ENCODE data around the gene IGF1. TPM values are rescaled to one million over a fixed set of nuclear protein-coding genes. Genes with fewer than 3 reads are reported as not detected.

IGF1 gene
- total and polyA plus RNA-seq, 4 donors: 5.0 to 60.7 (median 10.5) TPM

DNA sequence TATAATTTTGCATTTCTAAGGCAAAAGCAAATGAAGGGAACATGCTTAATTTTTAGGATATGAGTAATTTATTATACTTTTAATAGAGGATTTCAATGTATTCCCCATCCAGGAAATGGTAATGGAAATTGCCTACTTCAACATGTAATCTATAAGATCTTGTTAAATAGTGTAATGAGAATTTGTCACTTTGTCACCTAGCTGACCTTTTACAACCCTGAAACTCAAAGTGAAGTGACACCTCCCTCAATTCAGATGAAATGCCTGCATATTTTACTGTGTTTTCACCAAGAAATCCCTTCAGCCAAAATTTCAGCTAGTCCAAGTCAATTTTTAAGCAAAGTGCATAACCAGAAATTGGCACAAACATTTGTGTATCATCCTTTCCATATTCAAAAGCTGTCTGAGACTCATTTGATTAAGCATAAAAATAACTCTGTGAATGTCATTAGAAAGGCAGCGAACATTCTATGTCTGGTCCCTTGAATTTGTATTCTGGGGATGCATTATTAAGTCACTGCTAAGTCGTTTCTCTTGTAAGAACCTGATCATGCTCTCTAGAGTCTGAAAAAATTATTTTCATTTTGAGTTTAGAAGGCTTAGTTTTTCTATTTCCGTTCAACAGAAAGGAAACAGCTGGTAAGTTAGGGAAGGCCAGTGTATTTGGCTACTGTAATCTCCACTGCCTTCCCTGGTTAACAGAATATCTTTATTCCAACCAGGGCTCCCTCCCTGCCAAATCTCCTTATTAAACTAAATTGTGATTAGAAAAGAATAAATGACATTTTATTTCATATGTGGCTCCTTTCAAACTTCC, 100.8 kb downstream of the IGF1 start:
- peaks cover 0 to 3% (median under 1%) of the 10 kb centered on the region in 4 donors for H3K9me3 ChIP-seq (ENCODE audit: control insufficient read depth in 4 of 4, insufficient read depth in 3 of 4, low read length in 3 of 4)
- ATAC-seq (ENCODE audit: insufficient read depth, low FRiP score): no peak
- TF ChIP-seq, protein P1, sequence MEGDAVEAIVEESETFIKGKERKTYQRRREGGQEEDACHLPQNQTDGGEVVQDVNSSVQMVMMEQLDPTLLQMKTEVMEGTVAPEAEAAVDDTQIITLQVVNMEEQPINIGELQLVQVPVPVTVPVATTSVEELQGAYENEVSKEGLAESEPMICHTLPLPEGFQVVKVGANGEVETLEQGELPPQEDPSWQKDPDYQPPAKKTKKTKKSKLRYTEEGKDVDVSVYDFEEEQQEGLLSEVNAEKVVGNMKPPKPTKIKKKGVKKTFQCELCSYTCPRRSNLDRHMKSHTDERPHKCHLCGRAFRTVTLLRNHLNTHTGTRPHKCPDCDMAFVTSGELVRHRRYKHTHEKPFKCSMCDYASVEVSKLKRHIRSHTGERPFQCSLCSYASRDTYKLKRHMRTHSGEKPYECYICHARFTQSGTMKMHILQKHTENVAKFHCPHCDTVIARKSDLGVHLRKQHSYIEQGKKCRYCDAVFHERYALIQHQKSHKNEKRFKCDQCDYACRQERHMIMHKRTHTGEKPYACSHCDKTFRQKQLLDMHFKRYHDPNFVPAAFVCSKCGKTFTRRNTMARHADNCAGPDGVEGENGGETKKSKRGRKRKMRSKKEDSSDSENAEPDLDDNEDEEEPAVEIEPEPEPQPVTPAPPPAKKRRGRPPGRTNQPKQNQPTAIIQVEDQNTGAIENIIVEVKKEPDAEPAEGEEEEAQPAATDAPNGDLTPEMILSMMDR (IDR thresholded peaks at IDR 0.05; ENCODE audit: control extremely low read depth, extremely low read depth): no peak
- no peak overlapping the region for H3K4me3 ChIP-seq
- peak in 1 of 3 donors; percentile 29 for DNase-seq
- 49 to 54% methylated on average over 3 of the region's 3 CpGs for WGBS, 2 donors
- no peaks in the 10 kb centered on the region for H3K36me3 ChIP-seq (ENCODE audit: control insufficient read depth in 4 of 4, insufficient read depth in 4 of 4, low read length in 4 of 4)
- H3K4me1 ChIP-seq (ENCODE audit: control insufficient read depth in 5 of 5, insufficient read depth in 5 of 5, low read length in 5 of 5): no peaks in the 10 kb centered on the region
- no peak overlapping the region for H3K9ac ChIP-seq (ENCODE audit: insufficient read depth in 1 of 2, low read length in 2 of 2)
- H3K27ac ChIP-seq (ENCODE audit: low read depth in 1 of 2, low read length in 1 of 2): no peak overlapping the region
- no peaks in the 10 kb centered on the region for H3K27me3 ChIP-seq (ENCODE audit: control insufficient read depth in 3 of 3, insufficient read depth in 3 of 3, low read length in 2 of 3)

DNA sequence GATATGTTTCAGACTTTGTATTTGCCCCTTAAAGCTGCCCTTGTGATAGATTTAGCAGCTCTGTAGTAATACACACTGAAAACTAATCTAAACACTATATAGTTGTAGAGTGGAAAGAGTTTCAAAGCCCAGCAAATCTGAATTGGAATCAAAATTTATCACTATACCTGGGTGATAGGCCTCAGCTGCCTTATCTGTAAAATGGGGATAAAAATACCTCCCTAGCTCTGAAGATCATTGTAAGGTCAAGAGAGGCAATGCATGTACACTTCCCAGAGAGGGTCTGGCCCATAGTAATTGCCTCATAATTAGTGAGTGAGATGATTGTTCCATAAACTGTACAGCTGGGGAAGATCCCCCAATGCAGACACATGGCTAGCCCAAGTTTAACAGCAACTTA, 103.6 kb downstream of the IGF1 start:
- Histone ChIP-seq H3K27me3 (ENCODE audit: control insufficient read depth in 3 of 3, insufficient read depth in 3 of 3, low read length in 2 of 3) (no peaks in the 10 kb centered on the region), H3K36me3 (ENCODE audit: control insufficient read depth in 4 of 4, insufficient read depth in 4 of 4, low read length in 4 of 4) (no peaks in the 10 kb centered on the region), H3K4me3 (no peak overlapping the region), H3K4me1 (ENCODE audit: control insufficient read depth in 5 of 5, insufficient read depth in 5 of 5, low read length in 5 of 5) (no peaks in the 10 kb centered on the region), H3K27ac (ENCODE audit: low read depth in 1 of 2, low read length in 1 of 2) (no peak overlapping the region), H3K9me3 (ENCODE audit: control insufficient read depth in 4 of 4, insufficient read depth in 3 of 4, low read length in 3 of 4) (no peaks in the 10 kb centered on the region), H3K9ac (ENCODE audit: insufficient read depth in 1 of 2, low read length in 2 of 2) (no peak overlapping the region)
- ATAC-seq (ENCODE audit: insufficient read depth, low FRiP score) (no peak), DNase-seq (no peak)
- TF ChIP-seq, protein P1 (IDR thresholded peaks at IDR 0.05; ENCODE audit: control extremely low read depth, extremely low read depth): no peak

DNA sequence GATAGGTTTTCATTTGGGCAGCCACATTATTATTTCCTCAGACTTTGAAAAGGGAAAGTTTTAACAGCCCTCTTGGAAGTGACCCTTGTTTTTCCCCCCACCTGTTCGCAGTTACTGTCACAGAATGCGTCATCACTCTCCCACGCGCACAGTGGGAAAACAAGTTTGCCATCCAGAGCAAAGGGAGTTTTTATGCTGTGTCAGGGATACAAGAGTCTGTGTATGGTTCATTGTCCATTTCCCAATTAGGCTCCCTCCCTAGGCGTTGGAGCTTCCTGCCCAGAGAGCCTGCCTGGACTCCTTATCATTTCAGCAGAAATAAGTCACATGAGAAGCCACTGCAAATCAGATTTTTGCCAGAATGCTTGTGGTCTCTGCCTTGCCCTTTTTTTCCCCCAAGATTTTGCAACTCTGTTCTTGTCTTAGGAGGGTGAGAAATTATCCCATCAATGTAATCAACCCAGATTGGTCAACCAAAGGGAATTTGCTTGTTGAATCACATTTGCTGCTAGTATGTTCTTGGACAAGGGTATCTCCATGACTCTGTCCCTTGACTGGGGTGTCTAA, 104.1 kb downstream of the IGF1 start:
- 86 to 89% methylated on average over 5 of the region's 5 CpGs for WGBS, 2 donors
- DNase-seq: no peak
- no peaks in the 10 kb centered on the region for H3K36me3 ChIP-seq (ENCODE audit: control insufficient read depth in 4 of 4, insufficient read depth in 4 of 4, low read length in 4 of 4)

More for the DNA sequence above, 104.1 kb downstream of the IGF1 start:
- Histone ChIP-seq H3K9ac (ENCODE audit: insufficient read depth in 1 of 2, low read length in 2 of 2) (no peak overlapping the region), H3K4me3 (no peak overlapping the region), H3K27ac (ENCODE audit: low read depth in 1 of 2, low read length in 1 of 2) (no peak overlapping the region), H3K9me3 (ENCODE audit: control insufficient read depth in 4 of 4, insufficient read depth in 3 of 4, low read length in 3 of 4) (no peaks in the 10 kb centered on the region), H3K4me1 (ENCODE audit: control insufficient read depth in 5 of 5, insufficient read depth in 5 of 5, low read length in 5 of 5) (no peaks in the 10 kb centered on the region), H3K27me3 (ENCODE audit: control insufficient read depth in 3 of 3, insufficient read depth in 3 of 3, low read length in 2 of 3) (no peaks in the 10 kb centered on the region)
- TF ChIP-seq, protein P1 (IDR thresholded peaks at IDR 0.05; ENCODE audit: control extremely low read depth, extremely low read depth): no peak
- peak; percentile 17 for ATAC-seq (ENCODE audit: insufficient read depth, low FRiP score)

Measured in lung (tissue), 12 donors.